HepG2 (cell line): ENCODE data around the gene UBR4. TPM values are rescaled to one million over a fixed set of nuclear protein-coding genes. Genes with fewer than 3 reads are reported as not detected.

Experiments used
- CAMTA2 ChIP-seq: sonication (generic); formaldehyde crosslinking; IDR thresholded peaks from 2 replicates; pipeline ENCODE4 v1.4.0; 2020; ENCODE audit warnings: mild to moderate bottlenecking, missing genetic modification reagents, borderline replicate concordance
- GLI4 ChIP-seq: sonication (generic); formaldehyde crosslinking; IDR thresholded peaks from 2 replicates; pipeline ENCODE4 v1.5.1; 2020; ENCODE audit warnings: missing genetic modification reagents, mild to moderate bottlenecking, moderate library complexity, borderline replicate concordance
- KDM6A ChIP-seq: IDR thresholded peaks from 2 replicates; pipeline ENCODE4 v1.6.1; 2016; ENCODE audit warnings: low read depth
- NFYB ChIP-seq: sonication (generic); formaldehyde crosslinking; IDR thresholded peaks from 2 replicates; pipeline ENCODE4 v1.4.0; 2020; ENCODE audit warnings: missing genetic modification reagents
- NRL ChIP-seq: sonication (generic); formaldehyde crosslinking; IDR thresholded peaks from 2 replicates; pipeline ENCODE4 v1.5.0; 2020; ENCODE audit warnings: missing genetic modification reagents, mild to moderate bottlenecking, moderate library complexity, borderline replicate concordance
- RAD21 ChIP-seq: fragments of 450-650 bp; formaldehyde crosslinking; IDR thresholded peaks from 2 replicates; pipeline ENCODE4 v1.5.0; 2020; ENCODE audit warnings: mild to moderate bottlenecking
- RBM22 ChIP-seq: fragments of 200-400 bp; formaldehyde crosslinking; optimal IDR thresholded peaks from 2 replicates; pipeline ENCODE3; 2017; ENCODE audit warnings: mild to moderate bottlenecking, low read length, moderate library complexity
- SMAD3 ChIP-seq: sonication (generic); formaldehyde crosslinking; IDR thresholded peaks from 2 replicates; pipeline ENCODE4 v1.4.0; 2020; ENCODE audit warnings: missing genetic modification reagents
- SOX13 ChIP-seq, 3 experiments: fragments of 450-650 bp in 1 of 3; sonication (generic) in 1 of 3; formaldehyde crosslinking in 1 of 3; IDR thresholded peaks in 2 of 3; conservative IDR thresholded peaks in 1 of 3; 2 replicates each; pipeline versions ENCODE4 v1.5.0 to v1.6.1; 2016 to 2020; ENCODE audit warnings: antibody characterized with exemption in 1 of 3, mild to moderate bottlenecking in 1 of 3, missing compliant biosample characterization in 1 of 3, missing genetic modification reagents in 1 of 3, moderate library complexity in 1 of 3
- SUZ12 ChIP-seq: fragments of 150-350 bp; IDR thresholded peaks from 2 replicates; pipeline ENCODE4 v1.6.1; 2014; ENCODE audit warnings: low read depth, low read length
- TBP ChIP-seq: sonication (generic); formaldehyde crosslinking; IDR thresholded peaks from 2 replicates; pipeline ENCODE4 v1.5.0; 2020; ENCODE audit warnings: missing genetic modification reagents
- TEAD2 ChIP-seq: sonication (generic); formaldehyde crosslinking; IDR thresholded peaks from 2 replicates; pipeline ENCODE4 v1.9.0; 2021; ENCODE audit warnings: missing genetic modification reagents
- ZNF547 ChIP-seq: sonication (generic); formaldehyde crosslinking; IDR thresholded peaks from 2 replicates; pipeline ENCODE4 v1.5.1; 2020; ENCODE audit warnings: mild to moderate bottlenecking, missing genetic modification reagents
- ZNF616 ChIP-seq: sonication (generic); formaldehyde crosslinking; IDR thresholded peaks from 2 replicates; pipeline ENCODE4 v1.5.0; 2020; ENCODE audit warnings: low read depth, mild to moderate bottlenecking, missing genetic modification reagents
- ZNF713 ChIP-seq: sonication (generic); formaldehyde crosslinking; IDR thresholded peaks from 2 replicates; pipeline ENCODE4 v1.4.0; 2020; ENCODE audit warnings: mild to moderate bottlenecking, missing genetic modification reagents
- ZNF768 ChIP-seq: sonication (generic); formaldehyde crosslinking; IDR thresholded peaks from 2 replicates; pipeline ENCODE4 v1.4.0; 2020; ENCODE audit warnings: missing genetic modification reagents
- ZNF788 ChIP-seq: sonication (generic); formaldehyde crosslinking; IDR thresholded peaks from 2 replicates; pipeline ENCODE4 v1.5.0; 2020; ENCODE audit warnings: mild to moderate bottlenecking, missing genetic modification reagents, borderline replicate concordance
- polyA plus RNA-seq, 8 experiments: library from polyadenylated mRNA; depleted of rRNA in 3 of 8; stranded (reverse) in 7 of 8; unstranded in 1 of 8; fragments of >200 nt; fragmentation: Illumina TruSeq in 4 of 8; extraction: Trizol in 4 of 8; gene quantifications; 2 replicates each; pipeline versions ENCODE4 v1.2.1 to v1.2.3, GENCODE V29; 2011 to 2016; ENCODE audit warnings: low read depth in 4 of 8, missing spikeins in 1 of 8, mixed read lengths in 1 of 8; ENCODE audit not compliant: insufficient read depth in 1 of 8
- total RNA-seq, 5 experiments: library from RNA; depleted of rRNA; stranded (reverse); fragments of >200 nt; fragmentation: Illumina TruSeq; extraction: Trizol; gene quantifications; 2 replicates each; pipeline ENCODE4 v1.2.3, GENCODE V29; 2016; ENCODE audit warnings: low read depth in 1 of 5
- TF ChIP-seq, protein P1 (sequence below): sonication (generic); formaldehyde crosslinking; IDR thresholded peaks from 2 replicates; pipeline ENCODE4 v1.8.0; 2022; ENCODE audit warnings: mild to moderate bottlenecking, missing genetic modification reagents, moderate library complexity
- TF ChIP-seq, protein P2 (sequence below): IDR thresholded peaks from 2 replicates; pipeline ENCODE4 v1.6.1; 2016; ENCODE audit warnings: mild to moderate bottlenecking, missing biosample characterization, missing genetic modification reagents
- TF ChIP-seq, protein P3 (sequence below): sonication (generic); formaldehyde crosslinking; IDR thresholded peaks from 2 replicates; pipeline ENCODE4 v1.8.1; 2022; ENCODE audit warnings: low read depth, mild to moderate bottlenecking, missing genetic modification reagents
- TF ChIP-seq, protein P4 (sequence below): sonication (generic); formaldehyde crosslinking; IDR thresholded peaks from 2 replicates; pipeline ENCODE4 v1.5.0; 2020; ENCODE audit warnings: mild to moderate bottlenecking, missing genetic modification reagents
- TF ChIP-seq, protein P5 (sequence below): IDR thresholded peaks from 2 replicates; pipeline ENCODE4 v1.6.1; 2016; ENCODE audit warnings: missing genetic modification reagents, missing compliant biosample characterization

Gene UBR4
- total and polyA plus RNA-seq, 2 of the 13 experiments (the other 11 are each of a cell fraction or from before 2014, with no cell fraction given), result 59.1 to 106 TPM

DNA sequence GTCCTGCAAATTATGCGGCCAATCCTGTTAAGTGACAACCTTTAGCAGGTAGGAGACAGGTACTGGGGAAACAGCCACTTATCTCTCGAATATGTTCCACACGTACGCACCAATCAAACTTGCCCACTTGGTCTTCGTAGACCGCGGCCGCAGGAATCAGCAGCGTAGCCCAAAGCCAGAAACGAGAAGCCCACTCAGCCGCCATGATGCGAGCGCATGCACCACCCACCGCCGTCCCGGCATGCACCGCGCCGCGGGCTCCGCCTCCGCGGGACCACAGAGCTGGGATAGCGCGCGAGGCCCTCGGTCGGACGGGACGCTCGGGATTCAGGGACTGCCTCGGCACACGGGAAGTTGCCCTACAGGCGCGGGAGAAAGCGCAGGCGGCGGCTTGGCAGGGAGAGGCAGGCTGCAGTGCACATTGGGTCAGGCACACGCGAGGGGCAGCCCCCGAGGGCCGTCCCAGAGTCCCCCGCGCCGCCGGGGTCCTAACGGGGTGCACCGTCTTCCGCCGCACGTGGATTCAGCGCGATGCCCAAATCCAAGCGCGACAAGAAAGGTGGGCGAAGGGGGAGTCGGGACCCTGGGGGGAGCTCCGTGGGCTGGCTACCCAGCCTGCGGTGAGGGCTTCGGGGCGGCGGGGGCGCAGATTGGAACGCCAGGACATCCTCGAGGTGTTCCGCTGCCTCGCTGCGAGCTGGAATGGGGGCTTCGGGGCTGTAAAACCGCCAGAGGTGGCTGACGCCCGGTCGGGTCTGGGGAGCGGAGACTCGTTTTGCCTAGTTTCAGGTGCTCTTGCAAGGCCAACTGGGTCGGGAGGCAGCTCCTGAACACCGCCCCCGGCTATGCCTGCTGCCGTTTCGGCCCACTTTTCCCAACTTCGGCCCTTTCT, 41.5 kb upstream of the UBR4 start, which contains the start of the genes EMC1 and MRTO4 (continued):
- TF ChIP-seq, protein P1, sequence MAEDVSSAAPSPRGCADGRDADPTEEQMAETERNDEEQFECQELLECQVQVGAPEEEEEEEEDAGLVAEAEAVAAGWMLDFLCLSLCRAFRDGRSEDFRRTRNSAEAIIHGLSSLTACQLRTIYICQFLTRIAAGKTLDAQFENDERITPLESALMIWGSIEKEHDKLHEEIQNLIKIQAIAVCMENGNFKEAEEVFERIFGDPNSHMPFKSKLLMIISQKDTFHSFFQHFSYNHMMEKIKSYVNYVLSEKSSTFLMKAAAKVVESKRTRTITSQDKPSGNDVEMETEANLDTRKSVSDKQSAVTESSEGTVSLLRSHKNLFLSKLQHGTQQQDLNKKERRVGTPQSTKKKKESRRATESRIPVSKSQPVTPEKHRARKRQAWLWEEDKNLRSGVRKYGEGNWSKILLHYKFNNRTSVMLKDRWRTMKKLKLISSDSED (CRISPR knock-in tag), result no peak
- TF ChIP-seq, protein P2, sequence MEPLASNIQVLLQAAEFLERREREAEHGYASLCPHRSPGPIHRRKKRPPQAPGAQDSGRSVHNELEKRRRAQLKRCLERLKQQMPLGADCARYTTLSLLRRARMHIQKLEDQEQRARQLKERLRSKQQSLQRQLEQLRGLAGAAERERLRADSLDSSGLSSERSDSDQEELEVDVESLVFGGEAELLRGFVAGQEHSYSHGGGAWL (CRISPR knock-in tag), result peak; percentile 97
- no peak for TF ChIP-seq KDM6A (CRISPR knock-in tag)
- peak; percentile 52 for TF ChIP-seq SUZ12
- TF ChIP-seq, protein P3, sequence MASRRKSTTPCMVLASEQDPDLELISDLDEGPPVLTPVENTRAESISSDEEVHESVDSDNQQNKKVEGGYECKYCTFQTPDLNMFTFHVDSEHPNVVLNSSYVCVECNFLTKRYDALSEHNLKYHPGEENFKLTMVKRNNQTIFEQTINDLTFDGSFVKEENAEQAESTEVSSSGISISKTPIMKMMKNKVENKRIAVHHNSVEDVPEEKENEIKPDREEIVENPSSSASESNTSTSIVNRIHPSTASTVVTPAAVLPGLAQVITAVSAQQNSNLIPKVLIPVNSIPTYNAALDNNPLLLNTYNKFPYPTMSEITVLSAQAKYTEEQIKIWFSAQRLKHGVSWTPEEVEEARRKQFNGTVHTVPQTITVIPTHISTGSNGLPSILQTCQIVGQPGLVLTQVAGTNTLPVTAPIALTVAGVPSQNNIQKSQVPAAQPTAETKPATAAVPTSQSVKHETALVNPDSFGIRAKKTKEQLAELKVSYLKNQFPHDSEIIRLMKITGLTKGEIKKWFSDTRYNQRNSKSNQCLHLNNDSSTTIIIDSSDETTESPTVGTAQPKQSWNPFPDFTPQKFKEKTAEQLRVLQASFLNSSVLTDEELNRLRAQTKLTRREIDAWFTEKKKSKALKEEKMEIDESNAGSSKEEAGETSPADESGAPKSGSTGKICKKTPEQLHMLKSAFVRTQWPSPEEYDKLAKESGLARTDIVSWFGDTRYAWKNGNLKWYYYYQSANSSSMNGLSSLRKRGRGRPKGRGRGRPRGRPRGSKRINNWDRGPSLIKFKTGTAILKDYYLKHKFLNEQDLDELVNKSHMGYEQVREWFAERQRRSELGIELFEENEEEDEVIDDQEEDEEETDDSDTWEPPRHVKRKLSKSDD (CRISPR knock-in tag), result no peak
- TF ChIP-seq ZNF788 (CRISPR knock-in tag), result no peak; the same call in 1 of the 2 replicates
- TF ChIP-seq NFYB (CRISPR knock-in tag), result no peak; the same call in none of the 2 replicates
- TF ChIP-seq ZNF768 (CRISPR knock-in tag), result peak; percentile 50; the same call in 1 of the 2 replicates
- TF ChIP-seq NRL (CRISPR knock-in tag), result peak; percentile 91
- TF ChIP-seq ZNF616 (CRISPR knock-in tag), result peak; percentile 89
- TF ChIP-seq RAD21 (CRISPR knock-in tag), result peak; percentile 43
- TF ChIP-seq, protein P4, sequence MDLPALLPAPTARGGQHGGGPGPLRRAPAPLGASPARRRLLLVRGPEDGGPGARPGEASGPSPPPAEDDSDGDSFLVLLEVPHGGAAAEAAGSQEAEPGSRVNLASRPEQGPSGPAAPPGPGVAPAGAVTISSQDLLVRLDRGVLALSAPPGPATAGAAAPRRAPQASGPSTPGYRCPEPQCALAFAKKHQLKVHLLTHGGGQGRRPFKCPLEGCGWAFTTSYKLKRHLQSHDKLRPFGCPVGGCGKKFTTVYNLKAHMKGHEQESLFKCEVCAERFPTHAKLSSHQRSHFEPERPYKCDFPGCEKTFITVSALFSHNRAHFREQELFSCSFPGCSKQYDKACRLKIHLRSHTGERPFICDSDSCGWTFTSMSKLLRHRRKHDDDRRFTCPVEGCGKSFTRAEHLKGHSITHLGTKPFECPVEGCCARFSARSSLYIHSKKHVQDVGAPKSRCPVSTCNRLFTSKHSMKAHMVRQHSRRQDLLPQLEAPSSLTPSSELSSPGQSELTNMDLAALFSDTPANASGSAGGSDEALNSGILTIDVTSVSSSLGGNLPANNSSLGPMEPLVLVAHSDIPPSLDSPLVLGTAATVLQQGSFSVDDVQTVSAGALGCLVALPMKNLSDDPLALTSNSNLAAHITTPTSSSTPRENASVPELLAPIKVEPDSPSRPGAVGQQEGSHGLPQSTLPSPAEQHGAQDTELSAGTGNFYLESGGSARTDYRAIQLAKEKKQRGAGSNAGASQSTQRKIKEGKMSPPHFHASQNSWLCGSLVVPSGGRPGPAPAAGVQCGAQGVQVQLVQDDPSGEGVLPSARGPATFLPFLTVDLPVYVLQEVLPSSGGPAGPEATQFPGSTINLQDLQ, result no peak
- peak; percentile 31; the same call in 1 of the 2 replicates for TF ChIP-seq SMAD3
- TF ChIP-seq CAMTA2 (CRISPR knock-in tag), result peak; percentile 81; the same call in 1 of the 2 replicates
- TF ChIP-seq SOX13 (IDR thresholded peaks at IDR 0.05), result no peak
- TF ChIP-seq SOX13 (CRISPR knock-in tag; conservative IDR thresholded peaks at IDR 0.05 in 1 of 2, IDR thresholded peaks at IDR 0.05 in 1 of 2), result no peak; a peak in 1 of 4 replicates
- no peak for TF ChIP-seq RBM22
- TF ChIP-seq ZNF713 (CRISPR knock-in tag), result no peak
- peak; percentile 98 for TF ChIP-seq ZNF547 (CRISPR knock-in tag)
- no peak for TF ChIP-seq TEAD2
- no peak for TF ChIP-seq TBP (CRISPR knock-in tag)
- TF ChIP-seq, protein P5, sequence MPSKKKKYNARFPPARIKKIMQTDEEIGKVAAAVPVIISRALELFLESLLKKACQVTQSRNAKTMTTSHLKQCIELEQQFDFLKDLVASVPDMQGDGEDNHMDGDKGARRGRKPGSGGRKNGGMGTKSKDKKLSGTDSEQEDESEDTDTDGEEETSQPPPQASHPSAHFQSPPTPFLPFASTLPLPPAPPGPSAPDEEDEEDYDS (CRISPR knock-in tag), result peak; percentile 45; the same call in 1 of the 2 replicates
- TF ChIP-seq GLI4 (CRISPR knock-in tag), result peak; percentile 89
